HG03175 (cell line): ENCODE results near the gene TIAM1.

Source experiments
- ATAC-seq: cut with Tn5 transposase; IDR thresholded peaks from one replicate; pipeline ENCODE4 v1.9.1; 2021; ENCODE audit warnings: mild to moderate bottlenecking, moderate library complexity; ENCODE audit not compliant: unreplicated experiment

TIAM1 gene

DNA sequence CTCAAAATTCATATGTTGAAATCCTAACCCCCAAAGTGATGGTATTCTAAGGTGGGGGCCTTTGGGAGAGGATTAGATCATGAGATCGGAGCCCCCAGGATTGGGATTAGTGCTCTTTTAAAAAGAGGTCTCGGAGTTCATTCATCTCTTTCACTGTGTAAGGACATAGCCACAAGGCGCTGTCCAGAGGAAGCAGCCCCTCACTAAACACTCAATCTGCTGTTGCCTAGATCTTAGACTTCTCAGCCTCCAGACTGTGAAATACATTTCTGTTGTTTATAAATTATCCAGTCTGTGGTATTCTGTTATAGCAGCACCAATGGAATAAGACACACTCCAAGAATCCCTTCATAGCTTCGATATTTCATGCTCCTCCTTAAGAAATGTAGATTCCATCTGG lies 12.4 kb upstream of the TIAM1 start:
- ATAC-seq = no peak

DNA sequence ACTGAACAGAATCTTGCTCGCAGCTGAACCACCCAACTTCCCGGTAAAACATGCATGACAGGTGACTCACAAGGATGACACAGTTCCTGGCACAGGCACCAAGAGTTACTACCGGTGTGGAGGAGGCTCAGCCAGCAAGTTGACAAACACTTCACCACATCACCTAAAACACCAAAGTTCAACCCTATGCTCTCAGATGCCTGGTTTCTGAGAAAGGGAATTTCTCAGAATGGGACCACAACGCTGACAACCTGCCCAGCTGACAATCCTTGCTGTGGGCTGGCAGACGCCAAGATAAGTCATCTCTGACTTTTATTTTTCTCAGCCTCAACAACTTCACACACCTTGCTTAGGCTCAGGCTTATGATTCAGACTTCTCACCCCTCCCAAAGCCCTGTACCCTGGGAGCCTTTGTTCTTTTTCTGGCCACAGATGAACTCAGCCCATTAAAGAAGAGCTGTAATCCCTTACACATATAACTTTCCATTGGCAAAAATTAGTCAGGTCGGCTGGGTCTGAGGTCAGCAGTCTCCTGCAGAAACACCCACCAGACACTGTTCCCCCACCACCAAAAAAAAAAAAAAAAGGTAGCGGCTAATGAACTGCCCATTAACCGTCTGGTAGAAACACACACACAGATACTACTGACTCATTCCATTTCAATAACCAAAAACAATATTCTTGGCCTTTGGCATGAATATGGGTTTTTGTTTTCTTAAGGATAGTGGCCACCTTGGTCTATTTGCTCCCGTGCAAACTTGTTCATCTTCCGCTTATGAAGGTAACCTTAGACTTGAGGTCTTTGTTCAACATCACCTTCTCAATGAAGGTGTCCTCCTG lies 10.8 kb upstream of the TIAM1 start:
- no peak for ATAC-seq

DNA sequence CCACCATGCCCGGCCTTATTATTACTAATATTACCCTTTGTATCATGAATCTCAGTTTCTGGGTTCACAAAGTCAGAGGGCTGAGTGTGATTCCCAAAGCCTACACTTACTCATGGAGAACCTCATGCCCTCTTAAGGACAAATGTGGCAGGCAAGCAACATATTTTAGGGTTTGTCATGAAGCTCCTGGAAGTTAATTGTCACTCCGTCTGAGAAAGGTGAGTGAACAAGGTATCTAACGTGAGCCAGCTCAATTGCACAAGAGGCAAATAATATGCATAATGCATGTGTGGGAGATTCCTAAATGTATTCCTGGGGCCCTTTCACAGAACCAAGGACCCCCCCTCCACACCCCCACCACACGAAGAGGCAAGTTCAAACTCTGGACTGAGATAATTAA lies 10.1 kb upstream of the TIAM1 start:
- ATAC-seq = no peak

DNA sequence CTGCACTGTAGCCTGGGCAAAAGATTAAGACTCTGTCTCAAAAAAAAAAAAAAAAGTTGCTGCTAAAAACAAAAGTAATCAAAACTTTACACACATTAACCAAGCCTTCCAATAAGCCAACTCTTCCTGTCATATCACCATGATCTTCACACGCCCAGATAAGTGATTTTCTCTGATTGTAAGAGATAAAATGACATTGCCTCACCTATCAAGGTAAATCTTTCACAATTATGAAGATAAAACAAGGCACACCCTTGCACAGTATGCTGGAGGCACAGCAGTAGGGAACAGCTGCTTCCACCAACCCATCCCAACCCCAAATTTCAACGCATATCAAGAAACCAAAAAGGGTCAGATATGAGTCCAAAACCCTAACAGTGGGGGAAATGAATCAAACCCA lies 8.8 kb upstream of the TIAM1 start:
- no peak for ATAC-seq

DNA sequence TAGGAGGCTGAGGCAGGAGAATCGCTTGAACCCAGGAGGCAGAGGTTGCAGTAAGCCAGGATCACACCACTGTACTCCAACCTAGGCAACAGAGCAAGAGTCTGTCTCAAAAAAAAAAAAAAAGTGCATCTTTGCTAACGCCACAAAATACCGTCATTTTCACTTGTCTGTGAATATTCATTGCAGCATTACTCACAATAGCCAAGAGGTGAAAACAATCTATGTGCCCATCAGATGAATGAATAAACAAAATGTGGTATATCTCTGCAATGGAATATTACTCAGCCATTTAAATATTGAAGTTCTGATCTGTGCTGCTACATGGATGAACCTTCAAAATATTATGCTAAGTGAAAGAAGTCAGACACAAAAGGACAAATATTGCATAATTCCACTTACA lies 7.9 kb upstream of the TIAM1 start:
- ATAC-seq = no peak

DNA sequence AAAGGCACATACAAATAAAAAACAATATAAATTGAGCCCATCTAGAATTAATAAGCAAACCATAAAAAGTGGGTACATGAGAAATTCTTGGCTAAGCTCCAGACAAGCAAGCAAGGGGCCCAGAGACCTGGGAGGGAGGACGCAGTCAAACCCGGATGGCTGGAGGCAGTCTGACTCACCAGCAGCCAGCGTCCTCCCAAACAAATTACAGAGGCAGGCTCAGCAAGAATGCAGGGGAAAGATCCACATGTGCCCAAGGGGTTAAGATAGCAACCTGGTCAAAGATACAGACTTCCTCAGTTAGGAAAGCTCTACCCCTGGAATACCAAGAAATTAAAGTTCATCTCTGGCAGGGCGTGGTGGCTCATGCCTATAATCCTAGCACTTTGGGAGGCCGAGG lies 7.4 kb upstream of the TIAM1 start:
- no peak for ATAC-seq

DNA sequence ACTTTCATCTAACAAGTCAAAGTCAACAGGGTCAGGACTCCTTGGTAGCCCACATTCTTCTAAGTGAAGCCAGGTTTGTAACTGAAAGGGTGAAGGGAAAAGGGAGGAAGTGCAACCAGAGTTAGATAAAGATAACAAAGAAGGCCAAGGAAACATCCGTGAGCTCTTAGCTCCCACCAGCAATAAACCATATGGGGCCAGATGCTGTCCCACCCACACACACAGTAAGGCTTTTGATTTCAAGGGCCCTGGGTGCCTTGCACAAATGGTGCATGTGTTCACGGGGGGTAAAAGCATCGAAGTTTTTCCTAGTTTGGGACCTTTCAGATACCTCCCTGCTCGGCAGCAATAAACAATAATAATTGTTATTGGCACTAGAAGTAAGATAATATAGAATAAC lies 5.1 kb upstream of the TIAM1 start:
- no peak for ATAC-seq

DNA sequence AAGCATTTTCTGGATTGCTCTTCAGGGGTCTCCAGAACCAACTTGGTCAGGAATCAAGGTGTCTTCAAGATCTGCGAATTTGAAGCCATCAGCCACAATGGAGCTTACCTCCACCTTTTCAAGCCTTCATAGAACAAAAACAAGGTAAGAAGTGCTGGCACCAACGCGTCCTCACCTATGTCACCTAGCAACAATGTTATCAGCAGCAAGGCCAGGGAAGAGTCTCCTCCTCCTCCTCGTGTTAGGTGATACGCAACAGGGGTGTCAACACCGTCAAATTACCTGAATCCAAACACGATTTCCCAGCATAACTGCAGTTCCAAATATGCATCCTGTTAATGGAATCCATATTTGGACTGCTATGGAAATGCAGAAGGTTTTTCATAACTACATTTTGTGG lies 4.1 kb upstream of the TIAM1 start:
- no peak for ATAC-seq

DNA sequence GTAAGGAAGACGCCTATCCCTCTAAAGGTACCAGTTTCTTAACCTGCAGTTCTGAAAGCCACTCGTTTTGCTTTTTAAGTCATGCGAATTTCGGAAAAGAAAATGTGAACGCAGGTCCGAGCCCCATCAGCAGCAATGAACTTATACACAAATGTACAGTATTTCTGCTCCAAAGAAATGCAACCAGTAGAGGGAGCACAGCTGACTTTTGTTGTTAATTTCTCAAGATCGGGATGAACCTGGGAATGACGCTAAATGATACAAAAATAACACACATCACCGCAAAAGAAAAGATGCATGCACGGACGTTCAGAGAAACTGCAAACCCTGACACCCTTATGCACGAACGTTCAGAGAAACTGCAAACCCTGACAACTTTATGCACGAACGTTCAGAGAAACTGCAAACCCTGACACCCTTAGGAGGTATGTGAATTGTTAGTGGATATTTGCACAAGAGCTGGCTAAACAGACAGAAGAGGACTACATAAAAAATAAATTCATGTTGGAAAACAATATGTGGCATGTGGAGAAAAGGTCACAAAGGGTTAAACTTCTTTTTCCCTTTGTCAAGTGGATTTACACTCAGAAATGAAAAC lies 3.5 kb upstream of the TIAM1 start:
- ATAC-seq = no peak

DNA sequence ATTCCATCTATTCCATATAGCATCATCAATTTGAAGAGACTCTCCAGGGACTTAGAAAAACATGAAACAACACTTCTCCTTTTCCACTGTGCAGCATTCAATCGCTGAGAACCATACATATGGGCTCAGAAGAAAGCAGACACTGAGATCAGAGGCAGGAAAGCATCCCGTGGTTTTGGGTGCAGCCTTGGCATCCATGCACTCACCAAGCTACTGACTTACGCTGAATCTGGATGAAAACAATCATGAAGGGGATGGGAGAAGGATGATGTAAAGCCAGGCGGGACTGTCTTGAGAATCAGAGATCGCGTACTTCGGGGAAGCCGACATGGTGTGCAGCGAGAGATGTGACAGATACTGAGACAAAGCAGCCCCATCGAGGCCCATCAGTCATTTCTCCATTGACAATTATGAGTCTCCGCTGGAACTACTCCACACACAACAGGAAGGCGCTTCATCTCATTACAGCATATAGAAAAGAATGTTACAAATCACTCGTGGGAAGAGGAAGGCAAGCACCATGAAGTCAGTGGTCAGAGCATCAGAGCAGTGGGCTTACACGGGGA lies 2.3 kb upstream of the TIAM1 start:
- ATAC-seq = no peak

DNA sequence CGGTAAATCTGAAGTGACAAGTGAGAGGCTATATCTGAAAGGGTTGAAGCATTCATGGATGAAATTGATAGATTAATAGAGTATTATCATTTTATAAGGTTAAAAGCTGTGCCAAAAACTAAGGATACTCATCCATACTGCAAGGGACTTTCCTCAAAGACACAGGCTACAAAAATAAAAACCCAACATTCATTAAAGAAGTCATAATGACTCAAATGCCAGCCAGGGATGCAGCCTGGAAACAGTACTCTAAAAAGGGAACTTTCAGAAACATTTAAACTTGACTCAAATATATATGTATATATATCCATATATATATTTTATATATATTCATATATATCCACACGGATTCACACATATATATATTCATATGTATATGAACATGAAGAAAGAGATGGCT lies 1.1 kb upstream of the TIAM1 start:
- no peak for ATAC-seq

DNA sequence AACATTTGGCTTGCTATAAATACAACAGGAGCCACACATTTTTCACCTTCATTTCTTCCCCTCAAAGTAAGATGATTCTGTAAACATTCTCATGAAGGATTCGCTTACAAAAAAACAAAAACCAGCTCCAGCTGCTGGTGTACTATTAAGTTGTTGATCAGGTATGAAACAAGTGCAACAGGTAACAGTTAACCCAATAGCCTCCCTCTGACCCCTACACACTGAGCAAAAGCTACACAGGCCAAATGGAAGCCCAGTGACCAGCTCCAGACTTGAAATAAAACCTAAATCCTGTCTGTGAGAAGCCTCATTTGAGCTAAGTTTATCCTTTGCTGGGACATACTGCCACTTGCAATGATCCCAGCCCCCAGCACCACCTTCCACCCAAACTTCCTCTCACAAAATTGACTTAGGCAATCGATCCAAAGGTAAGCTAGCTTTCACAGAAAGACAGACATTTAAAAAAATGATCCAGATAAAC lies 991 bp downstream of the TIAM1 start:
- ATAC-seq = no peak

DNA sequence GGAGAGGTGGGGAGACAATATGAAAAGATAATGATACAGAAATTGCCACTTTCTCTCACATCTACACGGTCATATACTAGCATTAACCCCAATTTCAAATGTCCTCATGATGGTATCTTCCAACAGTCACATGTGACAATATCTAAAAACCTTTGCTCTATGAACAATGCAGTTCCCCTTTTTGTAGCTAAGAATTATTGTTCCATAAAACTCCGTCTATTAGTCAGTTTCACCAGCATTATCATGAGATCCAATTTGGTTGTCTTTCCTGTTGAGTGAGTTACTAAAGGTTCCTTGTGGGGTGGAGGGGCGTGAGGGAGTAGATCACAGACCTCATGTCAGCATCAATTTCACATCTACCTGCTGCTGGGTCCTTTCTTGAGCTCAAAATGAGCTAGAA lies 1.7 kb downstream of the TIAM1 start:
- ATAC-seq = no peak

DNA sequence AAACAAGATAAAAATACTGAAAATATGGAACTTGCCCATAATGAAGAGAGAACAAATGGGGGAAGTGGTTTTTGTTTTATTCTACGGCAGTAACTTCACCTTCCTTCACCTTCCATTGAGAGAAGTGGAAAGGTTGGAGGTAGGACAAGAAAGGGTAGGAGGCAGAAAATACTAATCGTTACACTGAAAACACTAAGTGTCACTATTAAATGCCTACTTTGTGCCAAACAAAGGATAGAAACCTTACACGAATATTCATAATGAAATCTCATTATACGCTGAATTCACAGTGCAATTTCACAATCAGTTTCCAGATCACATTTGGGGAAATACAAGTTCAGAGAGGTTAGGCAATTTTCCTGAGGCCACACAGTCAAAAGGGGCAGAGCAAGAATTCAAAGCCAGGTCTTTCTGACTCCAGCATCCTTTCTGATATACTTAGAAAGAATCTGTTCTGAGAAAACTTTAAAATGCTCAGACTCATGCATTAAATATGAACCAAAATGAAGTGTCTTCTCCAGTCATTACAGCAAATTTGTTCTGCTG lies 3.0 kb downstream of the TIAM1 start:
- no peak for ATAC-seq

DNA sequence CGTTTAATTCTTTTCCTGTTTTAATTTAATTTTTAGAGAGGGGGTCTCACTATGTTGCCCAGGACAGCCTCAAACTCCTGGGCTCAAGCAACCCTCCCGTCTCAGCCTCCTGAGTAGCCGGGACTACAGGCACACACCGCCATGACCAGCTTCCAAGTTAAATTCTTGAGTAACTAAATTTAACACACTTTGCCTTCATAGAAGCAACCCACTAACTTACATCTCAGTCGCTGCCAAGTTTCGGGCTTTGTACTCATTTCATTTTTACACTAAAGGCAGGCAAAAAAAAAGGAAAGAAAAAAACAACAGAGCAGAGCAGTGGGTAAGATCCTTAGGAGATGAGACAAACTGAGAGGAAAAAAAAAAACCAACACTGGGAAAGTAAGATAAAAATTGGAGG lies 3.5 kb downstream of the TIAM1 start:
- ATAC-seq = no peak

DNA sequence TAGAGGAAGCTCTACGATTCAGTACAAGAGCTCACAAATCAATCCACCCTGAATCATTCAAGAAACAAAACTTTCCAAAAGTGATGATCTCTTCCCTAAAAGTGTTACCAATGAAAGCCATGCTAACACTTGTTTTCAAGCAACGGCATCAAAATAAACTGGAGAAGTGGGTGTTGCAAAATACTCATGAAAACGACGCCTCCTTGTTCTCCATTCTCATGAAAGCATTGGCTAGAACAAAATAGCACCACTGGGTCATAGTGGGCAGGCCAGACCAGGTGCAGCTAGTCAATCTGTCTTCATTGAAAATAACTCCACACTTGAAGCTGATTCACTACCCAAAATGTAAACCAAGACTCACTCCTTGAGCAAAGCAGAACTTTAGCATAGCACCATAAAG lies 4.3 kb downstream of the TIAM1 start:
- ATAC-seq = no peak

DNA sequence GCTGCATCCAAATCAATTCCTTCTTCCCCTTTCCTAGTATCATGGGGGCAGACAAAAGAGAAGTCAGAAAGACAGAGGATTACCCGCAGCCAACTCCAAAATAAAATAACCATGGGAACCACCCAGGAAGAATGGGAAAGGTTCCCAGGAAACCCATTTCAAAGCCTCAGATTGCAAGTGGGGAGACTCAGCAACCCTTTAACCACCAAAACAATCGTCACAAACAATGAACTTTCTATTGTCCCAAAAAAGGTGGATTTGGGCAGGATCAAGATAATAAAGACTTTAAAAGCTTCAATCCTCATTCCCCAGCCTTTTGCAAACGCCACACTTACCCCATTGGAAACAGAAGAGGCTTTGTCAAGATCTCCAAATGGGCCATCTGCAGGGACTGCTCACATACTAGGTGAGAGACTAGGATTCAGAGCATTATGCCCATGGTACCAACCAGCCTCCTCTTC lies 5.1 kb downstream of the TIAM1 start:
- no peak for ATAC-seq

DNA sequence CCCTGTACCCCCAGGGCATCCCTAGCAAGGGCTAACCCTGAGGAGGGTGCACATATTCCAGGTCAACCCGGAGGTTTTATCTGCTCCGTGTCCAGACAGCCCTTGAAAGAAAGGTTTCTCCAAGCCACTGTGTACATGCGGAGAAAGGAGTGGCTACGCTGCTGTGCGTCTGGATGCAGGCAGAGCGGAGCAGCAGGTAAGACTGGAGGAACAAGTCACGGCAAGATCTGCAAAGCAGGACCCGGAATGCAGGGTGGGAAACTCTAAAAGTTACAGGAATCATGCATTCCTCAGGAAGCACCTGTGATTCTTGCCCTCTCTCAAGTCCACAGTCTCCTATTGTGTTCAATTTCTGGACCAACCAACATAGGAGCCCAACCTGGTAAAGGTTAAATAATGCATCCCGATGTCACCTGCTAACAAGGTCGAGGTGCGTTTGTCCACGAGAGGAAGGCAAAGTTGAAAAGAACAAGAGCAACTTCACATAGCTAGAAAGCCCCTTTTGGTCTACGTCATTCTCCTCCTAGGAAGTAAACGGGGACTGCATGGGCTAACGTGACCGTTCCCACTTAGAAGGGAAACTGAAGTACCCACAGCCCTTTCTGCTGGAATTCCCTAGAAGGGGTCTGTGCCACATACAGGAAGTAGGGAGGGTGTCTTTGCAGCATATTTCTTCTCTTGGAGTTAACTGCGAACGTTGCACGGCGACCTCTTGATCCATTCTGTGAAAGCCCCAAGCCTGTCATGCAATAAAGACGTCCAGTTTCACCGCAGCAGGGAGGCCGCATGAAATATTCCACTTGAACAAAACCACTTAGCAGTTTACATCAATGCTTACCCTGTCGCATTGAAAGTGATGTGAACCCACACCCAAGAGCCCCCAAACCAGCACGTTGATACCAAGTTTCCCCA lies 5.8 kb downstream of the TIAM1 start:
- ATAC-seq = no peak

DNA sequence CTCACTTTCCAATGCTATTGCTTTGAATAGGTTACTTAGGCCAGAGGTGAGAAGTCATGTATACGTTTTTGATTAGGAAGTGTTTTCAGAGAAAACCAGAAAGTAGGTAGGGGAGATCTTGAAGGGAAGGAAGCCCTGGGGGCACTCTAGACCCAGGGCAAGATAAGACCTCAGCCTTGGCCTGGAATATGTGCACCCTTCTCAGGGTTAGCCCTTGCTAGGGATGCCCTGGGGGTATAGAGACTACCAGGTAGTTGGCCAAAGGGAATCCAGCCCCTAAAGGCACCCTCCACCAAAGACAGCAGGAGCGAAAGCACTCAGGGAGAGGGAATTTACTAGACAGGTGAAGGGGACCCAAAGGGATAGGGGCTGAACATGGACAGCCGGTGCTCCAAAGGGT lies 7.0 kb downstream of the TIAM1 start:
- ATAC-seq = no peak

DNA sequence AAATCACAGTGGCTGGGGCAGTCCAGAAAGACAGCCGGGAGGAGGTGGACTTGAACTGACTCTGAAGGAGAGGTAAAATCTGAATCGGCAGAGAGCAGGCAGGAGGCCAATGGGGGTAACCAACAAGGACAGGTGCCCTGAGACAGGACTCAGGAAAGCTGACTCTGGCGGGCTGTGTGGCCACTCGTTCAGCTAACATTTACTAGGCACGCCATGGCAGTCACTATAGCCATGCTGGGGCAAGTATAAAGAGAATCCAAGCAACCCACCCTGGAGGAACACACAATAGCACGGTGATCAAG lies 7.4 kb downstream of the TIAM1 start:
- no peak for ATAC-seq
